Neural crest cell (in vitro differentiated cells): Measurements from ENCODE around the gene GNAL. TPM values are rescaled to one million over a fixed set of nuclear protein-coding genes. Genes with fewer than 3 reads are reported as not detected.
A peak's percentile ranks its signal among the peaks of the same experiment; 100 is the strongest.

Source experiments
- DNase-seq: peaks from one replicate; pipeline ENCODE4 v3.0.0; 2021; ENCODE audit warnings: low read depth, mixed read lengths, low spot score
- H3K27ac Mint-ChIP-seq: one replicate; pipeline ENCODE4 v1.8.0; 2021; ENCODE audit warnings: mild to moderate bottlenecking, mixed read lengths; ENCODE audit not compliant: unreplicated experiment
- H3K27me3 Mint-ChIP-seq: 2 replicates; pipeline ENCODE4 v1.8.0; 2021; ENCODE audit warnings: low read depth, mild to moderate bottlenecking, mixed read lengths
- H3K36me3 Mint-ChIP-seq: 2 replicates; pipeline ENCODE4 v1.8.0; 2021; ENCODE audit warnings: low read depth, mild to moderate bottlenecking, mixed read lengths
- H3K4me1 Mint-ChIP-seq: 2 replicates; pipeline ENCODE4 v1.8.0; 2021; ENCODE audit warnings: mixed read lengths
- H3K4me3 Mint-ChIP-seq: one replicate; pipeline ENCODE4 v1.8.0; 2021; ENCODE audit warnings: mild to moderate bottlenecking, mixed read lengths
- H3K9me3 Mint-ChIP-seq: 2 replicates; pipeline ENCODE4 v1.8.0; 2021; ENCODE audit warnings: mixed read lengths
- total RNA-seq: library from RNA; stranded (reverse); gene quantifications from 2 replicates; pipeline ENCODE4 v1.2.1, GENCODE V29; 2021
- TF ChIP-seq, protein P1 (sequence below): fragments of 200-600 bp; sonication (generic); conservative IDR thresholded peaks from 2 replicates; pipeline ENCODE4 v1.5.0; 2021; ENCODE audit warnings: antibody characterized with exemption, mild to moderate bottlenecking

Gene GNAL
- total RNA-seq, 1 donor from 2014 or later, result 20.4 TPM

DNA sequence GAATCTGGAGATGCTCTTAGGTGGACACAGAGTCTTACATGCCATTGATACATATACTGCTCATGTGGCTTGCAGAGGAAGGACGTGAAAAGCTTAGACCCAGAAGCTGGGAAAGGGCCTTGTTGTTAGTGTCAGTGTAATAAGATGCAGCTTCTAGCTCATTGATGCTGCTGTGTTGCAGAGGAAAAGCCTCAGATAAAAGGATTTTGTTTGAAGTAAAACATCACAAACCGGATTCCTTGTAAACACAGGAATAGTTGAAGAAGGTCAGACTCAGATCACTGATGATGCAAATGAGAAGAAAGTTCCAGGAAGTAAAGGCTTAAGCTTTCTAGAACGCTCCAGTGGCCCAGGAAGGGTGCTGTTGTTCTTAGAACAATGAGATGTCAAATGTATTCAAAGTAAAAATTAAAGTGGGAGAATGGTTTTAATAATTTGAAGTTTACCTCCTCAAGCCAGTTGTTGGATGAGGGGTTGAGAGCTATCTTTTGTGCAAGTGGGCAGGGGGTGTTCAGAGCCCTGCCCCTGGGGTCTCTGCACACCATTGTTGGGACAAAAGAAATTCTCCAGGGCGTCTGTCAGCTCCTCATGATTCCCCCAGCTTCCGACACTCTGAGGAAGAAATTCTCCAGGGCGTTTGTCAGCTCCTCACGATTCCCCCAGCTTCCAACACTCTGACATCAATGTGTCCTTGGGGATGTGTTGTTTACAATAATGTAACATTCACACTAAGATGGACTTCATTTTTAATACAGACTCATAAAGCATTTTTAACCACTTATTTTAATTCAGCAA, 100.8 kb downstream of the GNAL start:
- Mint-ChIP-seq H3K4me3 (peak overlapping the region; percentile 29), H3K27me3 (no peaks in the 10 kb centered on the region), H3K4me1 (peaks cover 54% of the 10 kb centered on the region), H3K36me3 (peaks cover 2% of the 10 kb centered on the region), H3K9me3 (no peaks in the 10 kb centered on the region), H3K27ac (peak overlapping the region; percentile 59)
- DNase-seq, result no peak
- TF ChIP-seq, protein P1, sequence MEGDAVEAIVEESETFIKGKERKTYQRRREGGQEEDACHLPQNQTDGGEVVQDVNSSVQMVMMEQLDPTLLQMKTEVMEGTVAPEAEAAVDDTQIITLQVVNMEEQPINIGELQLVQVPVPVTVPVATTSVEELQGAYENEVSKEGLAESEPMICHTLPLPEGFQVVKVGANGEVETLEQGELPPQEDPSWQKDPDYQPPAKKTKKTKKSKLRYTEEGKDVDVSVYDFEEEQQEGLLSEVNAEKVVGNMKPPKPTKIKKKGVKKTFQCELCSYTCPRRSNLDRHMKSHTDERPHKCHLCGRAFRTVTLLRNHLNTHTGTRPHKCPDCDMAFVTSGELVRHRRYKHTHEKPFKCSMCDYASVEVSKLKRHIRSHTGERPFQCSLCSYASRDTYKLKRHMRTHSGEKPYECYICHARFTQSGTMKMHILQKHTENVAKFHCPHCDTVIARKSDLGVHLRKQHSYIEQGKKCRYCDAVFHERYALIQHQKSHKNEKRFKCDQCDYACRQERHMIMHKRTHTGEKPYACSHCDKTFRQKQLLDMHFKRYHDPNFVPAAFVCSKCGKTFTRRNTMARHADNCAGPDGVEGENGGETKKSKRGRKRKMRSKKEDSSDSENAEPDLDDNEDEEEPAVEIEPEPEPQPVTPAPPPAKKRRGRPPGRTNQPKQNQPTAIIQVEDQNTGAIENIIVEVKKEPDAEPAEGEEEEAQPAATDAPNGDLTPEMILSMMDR, result no peak

DNA sequence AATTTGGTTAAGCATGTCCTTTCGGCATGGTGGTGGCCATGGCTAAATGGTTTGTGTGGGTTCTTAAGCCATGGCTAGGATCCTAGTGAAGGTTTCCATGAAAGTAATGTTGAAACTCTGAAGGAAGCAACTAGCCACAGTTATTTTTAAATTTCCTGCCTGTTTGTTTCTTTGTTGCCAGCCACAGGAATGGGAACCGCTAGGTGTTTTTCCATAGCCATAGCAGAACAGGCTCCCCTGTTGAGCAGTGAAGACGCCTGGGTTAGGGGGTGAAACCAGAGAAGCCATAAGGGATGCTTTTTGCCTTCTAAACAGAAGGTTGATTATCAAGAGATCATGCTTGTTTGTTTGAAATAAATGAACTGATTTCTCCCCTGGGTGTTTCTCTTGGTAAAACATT, 102.1 kb downstream of the GNAL start:
- Mint-ChIP-seq H3K27me3 (no peaks in the 10 kb centered on the region), H3K9me3 (no peaks in the 10 kb centered on the region), H3K36me3 (peaks cover 2% of the 10 kb centered on the region), H3K4me3 (no peak overlapping the region), H3K27ac (no peak overlapping the region), H3K4me1 (peaks cover 41% of the 10 kb centered on the region)
- DNase-seq, result no peak
- TF ChIP-seq, protein P1, result no peak

DNA sequence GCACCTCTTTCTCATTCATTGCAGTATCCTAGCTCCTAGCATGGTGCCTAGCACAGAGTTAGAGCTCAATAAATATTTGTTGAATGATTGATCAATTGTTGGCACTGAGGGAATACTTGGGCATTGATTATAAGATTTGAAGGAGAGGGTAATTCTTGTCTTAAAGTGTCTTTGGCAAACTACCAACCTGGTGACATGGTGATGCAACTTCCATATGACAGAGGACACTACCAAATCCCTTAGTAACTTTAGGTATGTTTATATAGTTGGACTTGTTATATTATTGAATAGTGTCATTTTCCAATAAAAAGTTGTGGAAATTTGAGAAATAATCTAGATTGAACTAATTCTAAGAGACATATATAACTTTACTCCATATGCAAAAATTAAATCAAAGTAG, 103.6 kb downstream of the GNAL start:
- no peak for DNase-seq
- Mint-ChIP-seq H3K27ac (no peak overlapping the region), H3K36me3 (peaks cover 4% of the 10 kb centered on the region), H3K27me3 (no peaks in the 10 kb centered on the region), H3K9me3 (no peaks in the 10 kb centered on the region), H3K4me3 (no peak overlapping the region), H3K4me1 (peaks cover 34% of the 10 kb centered on the region)
- TF ChIP-seq, protein P1, result no peak

DNA sequence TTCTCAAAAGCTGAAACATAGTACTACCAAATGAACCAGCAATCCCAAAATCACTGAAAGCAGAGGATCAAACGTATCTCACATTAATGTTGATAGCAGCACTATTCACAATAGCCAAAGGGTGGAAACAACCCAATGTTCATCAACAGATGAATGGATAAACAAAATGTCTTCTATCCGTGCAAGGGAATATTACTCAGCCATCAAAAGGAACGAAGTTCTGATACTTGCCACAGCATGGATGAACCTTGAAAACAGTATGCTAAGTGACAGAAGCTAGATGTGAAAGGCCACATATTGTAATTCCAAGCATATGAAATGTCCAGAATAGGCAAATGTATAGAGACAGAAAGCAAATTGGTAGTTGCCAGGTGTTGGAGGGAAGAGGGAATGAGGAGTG, 105.1 kb downstream of the GNAL start:
- no peak for DNase-seq
- no peak overlapping the region for H3K27ac Mint-ChIP-seq
- no peaks in the 10 kb centered on the region for H3K9me3 Mint-ChIP-seq
- H3K27me3 Mint-ChIP-seq, result no peaks in the 10 kb centered on the region
- peaks cover 25% of the 10 kb centered on the region for H3K4me1 Mint-ChIP-seq
- no peak overlapping the region for H3K4me3 Mint-ChIP-seq
- TF ChIP-seq, protein P1, result no peak
- peaks cover 4% of the 10 kb centered on the region for H3K36me3 Mint-ChIP-seq

DNA sequence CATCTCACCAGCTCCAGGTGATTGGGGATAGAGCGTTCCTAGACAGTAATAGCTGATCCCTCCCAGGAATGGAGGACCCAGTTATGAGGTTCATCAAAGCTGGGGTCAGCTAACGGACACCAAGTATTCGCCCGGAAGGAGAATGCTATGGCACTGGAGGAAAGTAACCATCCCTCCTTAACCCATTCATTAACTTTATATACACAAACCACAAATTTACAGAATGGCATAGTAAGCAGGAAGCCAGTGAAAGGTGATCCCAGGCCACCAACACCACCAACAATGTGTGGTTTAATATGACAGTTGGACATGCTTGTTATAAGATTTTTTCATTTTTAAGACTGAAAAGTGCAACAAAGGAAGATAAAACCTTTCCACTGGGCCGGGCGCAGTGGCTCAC, 106.9 kb downstream of the GNAL start:
- Mint-ChIP-seq H3K9me3 (no peaks in the 10 kb centered on the region), H3K4me1 (peaks cover 22% of the 10 kb centered on the region), H3K4me3 (no peak overlapping the region), H3K36me3 (peaks cover 4% of the 10 kb centered on the region), H3K27ac (no peak overlapping the region), H3K27me3 (no peaks in the 10 kb centered on the region)
- TF ChIP-seq, protein P1, result no peak
- DNase-seq, result no peak
